ENCODE measurements around the gene SLC22A12. TPM values are rescaled to one million over a fixed set of nuclear protein-coding genes. Genes with fewer than 3 reads are reported as not detected.

SLC22A12 gene
- polyA plus RNA-seq, 1 experiment: not detected

DNA sequence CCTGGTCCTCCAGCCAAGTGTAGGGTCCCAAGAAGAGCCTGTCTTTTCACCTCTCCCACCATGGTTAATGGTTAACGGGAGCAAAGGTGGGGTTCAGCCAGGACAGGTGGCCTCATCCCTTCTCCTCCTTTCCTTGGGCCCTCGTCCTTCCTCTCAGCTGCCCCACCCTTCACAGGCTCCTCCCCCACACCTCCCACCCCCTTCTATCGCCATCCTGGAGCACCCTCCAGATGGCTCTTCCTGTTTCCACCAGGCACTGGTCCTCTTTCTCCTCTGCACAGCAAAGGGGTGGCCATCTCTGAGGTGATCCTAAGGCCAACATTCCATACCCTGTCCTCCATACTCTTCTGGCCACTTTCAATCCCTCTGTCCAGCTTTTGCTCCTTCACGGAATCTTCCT, 48.9 kb downstream of the SLC22A12 start:
- Histone ChIP-seq H3K27me3 (ENCODE audit: control insufficient read depth, insufficient read depth, low read length) (peaks cover 51% of the 10 kb centered on the region), H3K4me3 (ENCODE audit: low read depth, low read length) (no peak overlapping the region), H3K36me3 (ENCODE audit: control insufficient read depth, insufficient read depth, low read length) (no peaks in the 10 kb centered on the region)
- TF ChIP-seq, protein P1, sequence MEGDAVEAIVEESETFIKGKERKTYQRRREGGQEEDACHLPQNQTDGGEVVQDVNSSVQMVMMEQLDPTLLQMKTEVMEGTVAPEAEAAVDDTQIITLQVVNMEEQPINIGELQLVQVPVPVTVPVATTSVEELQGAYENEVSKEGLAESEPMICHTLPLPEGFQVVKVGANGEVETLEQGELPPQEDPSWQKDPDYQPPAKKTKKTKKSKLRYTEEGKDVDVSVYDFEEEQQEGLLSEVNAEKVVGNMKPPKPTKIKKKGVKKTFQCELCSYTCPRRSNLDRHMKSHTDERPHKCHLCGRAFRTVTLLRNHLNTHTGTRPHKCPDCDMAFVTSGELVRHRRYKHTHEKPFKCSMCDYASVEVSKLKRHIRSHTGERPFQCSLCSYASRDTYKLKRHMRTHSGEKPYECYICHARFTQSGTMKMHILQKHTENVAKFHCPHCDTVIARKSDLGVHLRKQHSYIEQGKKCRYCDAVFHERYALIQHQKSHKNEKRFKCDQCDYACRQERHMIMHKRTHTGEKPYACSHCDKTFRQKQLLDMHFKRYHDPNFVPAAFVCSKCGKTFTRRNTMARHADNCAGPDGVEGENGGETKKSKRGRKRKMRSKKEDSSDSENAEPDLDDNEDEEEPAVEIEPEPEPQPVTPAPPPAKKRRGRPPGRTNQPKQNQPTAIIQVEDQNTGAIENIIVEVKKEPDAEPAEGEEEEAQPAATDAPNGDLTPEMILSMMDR (IDR thresholded peaks at IDR 0.05; ENCODE audit: insufficient read depth, low read depth, low read length): no peak
- DNase-seq (ENCODE audit: low read depth): no peak
- ChIA-PET POLR2A (no interaction called here), CTCF (interaction anchor here (0.5 to 1.8 kb wide), 4 partner anchors 11 to 152 kb away, joined by 4 to 6 read pairs (median 4); no protein-coding TSS in a partner anchor)

DNA sequence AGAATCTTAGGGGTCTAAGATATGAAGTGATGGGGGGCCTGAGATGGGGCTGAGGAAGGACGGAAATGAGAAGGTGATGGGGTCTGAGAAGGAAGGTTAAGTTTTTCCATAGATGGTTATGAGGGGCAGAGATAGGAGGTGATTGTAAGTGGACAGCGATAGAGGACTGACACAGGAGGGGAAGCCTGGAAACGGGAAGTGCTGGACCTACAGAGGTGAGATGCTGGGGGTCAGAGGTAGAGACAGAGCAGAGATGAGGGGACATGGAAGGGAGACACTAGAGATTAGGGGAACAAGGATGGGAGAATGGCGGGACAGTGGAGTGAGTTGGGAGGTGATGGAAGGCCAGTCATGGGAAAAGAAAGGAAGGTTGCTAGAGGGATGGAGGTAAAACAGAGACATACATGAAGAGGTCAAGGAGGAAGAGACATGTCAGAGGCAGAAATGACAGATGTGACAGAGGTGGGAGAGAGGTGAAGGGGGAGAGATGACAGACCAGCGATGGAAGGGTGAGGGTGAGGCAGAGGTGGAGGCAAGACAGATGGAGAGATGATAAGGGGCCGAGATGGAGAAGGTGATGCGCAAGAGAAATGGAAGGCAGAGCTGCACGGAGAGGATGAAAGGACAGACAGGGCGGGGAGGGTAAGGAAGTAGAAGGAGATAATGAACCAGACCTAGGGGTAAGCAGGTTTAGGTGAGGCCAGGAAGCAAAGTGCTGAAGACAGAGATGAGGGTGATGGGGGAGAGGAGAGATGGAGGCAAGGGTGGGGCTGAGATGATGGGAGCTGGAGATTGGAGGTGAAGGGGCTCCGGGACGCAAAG, 50.8 kb downstream of the SLC22A12 start:
- TF ChIP-seq, protein P1 (IDR thresholded peaks at IDR 0.05; ENCODE audit: insufficient read depth, low read depth, low read length): no peak
- no peak overlapping the region for H3K4me3 ChIP-seq (ENCODE audit: low read depth, low read length)
- H3K36me3 ChIP-seq (ENCODE audit: control insufficient read depth, insufficient read depth, low read length): no peaks in the 10 kb centered on the region
- no peak for DNase-seq (ENCODE audit: low read depth)
- ChIA-PET POLR2A (no interaction called here), CTCF (interaction anchor here (1.1 to 1.4 kb wide), 2 partner anchors 9 to 47 kb away, joined by 3 to 5 read pairs; no protein-coding TSS in a partner anchor)
- H3K27me3 ChIP-seq (ENCODE audit: control insufficient read depth, insufficient read depth, low read length): peaks cover 61% of the 10 kb centered on the region

DNA sequence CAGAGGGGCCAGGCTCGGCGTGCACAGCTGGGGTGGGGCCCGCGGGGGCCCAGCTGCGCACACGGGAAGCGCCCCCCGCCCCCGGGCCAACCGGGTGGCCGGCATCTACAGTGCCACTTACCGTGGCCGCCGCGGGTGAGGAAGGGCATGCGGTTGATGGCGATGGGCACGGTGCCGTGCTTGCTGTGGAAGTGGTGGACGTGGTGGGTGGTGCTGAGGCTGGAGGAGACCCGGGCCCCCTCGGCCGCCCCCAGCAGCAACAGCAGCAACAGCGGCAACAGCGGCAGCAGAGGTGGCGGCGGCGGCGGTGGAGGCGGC, 51.4 kb downstream of the SLC22A12 start:
- TF ChIP-seq, protein P1 (IDR thresholded peaks at IDR 0.05; ENCODE audit: insufficient read depth, low read depth, low read length): no peak
- DNase-seq (ENCODE audit: low read depth): no peak
- ChIA-PET POLR2A (no interaction called here), CTCF (interaction anchor here (1.1 to 1.4 kb wide), 2 partner anchors 9 to 46 kb away, joined by 3 to 5 read pairs; no protein-coding TSS in a partner anchor)
- Histone ChIP-seq H3K27me3 (ENCODE audit: control insufficient read depth, insufficient read depth, low read length) (peaks cover 64% of the 10 kb centered on the region), H3K36me3 (ENCODE audit: control insufficient read depth, insufficient read depth, low read length) (no peaks in the 10 kb centered on the region), H3K4me3 (ENCODE audit: low read depth, low read length) (no peak overlapping the region)

DNA sequence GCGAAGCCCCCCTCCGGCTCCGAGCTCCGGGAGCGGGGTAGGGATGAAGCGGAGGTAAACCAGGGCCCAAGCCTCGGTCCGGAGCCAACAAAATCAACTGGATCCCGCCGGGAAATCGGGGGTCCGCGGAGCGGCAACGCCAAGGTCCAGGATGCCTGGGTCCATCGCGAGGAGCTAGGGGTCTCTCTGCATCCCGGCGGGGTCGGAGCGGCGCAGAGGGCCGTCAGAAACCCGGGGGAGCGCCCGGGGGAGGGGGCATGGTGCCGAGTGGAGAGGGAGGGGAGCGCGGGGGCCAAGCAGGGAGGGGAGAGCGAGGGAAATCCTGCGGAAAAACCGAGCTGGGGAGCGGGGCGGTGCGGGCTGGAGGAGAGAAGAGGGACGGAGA, 51.8 kb downstream of the SLC22A12 start:
- CTCF ChIA-PET: interaction anchor here (0.8 to 1.4 kb wide), 3 partner anchors 8 to 193 kb away, joined by 3 to 5 read pairs (median 3); no protein-coding TSS in a partner anchor
- Histone ChIP-seq H3K27me3 (ENCODE audit: control insufficient read depth, insufficient read depth, low read length) (peaks cover 64% of the 10 kb centered on the region), H3K36me3 (ENCODE audit: control insufficient read depth, insufficient read depth, low read length) (no peaks in the 10 kb centered on the region), H3K4me3 (ENCODE audit: low read depth, low read length) (no peak overlapping the region)
- TF ChIP-seq, protein P1 (IDR thresholded peaks at IDR 0.05; ENCODE audit: insufficient read depth, low read depth, low read length): no peak
- no peak for DNase-seq (ENCODE audit: low read depth)
- POLR2A ChIA-PET: no interaction called here

DNA sequence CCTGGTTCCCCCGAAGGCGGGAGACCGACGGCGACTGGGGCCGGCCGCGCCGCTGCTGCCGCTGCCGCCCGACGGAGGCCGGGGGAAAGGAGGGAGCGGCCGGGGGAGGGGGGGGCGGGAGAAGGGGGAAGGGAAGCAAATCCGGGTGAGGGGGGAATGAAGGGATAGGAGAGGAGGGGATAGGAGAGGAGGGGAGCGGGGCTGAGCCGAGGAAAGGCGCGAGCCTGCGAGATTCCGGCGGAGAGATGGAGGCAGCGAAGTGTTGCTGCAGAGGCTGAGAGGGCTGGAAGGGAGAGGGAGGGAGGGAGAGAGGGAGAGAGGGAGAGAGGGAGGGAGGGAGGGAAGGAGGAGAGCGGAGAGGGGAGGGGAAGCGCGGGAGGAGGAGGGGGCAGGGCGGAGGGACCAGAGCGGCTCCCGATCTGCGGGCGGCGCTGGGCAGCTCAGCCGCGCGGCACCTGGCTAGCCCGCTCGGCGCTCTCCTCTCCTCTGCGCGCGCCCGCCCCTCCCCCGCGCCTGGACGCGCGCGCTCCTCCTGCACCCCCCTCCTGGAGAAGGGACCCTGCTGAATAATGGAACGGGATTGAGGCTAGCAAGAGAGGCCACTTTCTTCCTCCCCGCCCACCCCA, 52.3 kb downstream of the SLC22A12 start:
- Histone ChIP-seq H3K36me3 (ENCODE audit: control insufficient read depth, insufficient read depth, low read length) (no peaks in the 10 kb centered on the region), H3K27me3 (ENCODE audit: control insufficient read depth, insufficient read depth, low read length) (peaks cover 59% of the 10 kb centered on the region), H3K4me3 (ENCODE audit: low read depth, low read length) (no peak overlapping the region)
- ChIA-PET POLR2A (no interaction called here), CTCF (interaction anchor here (0.8 to 1.4 kb wide), 4 partner anchors 8 to 194 kb away, joined by 3 to 5 read pairs (median 3); no protein-coding TSS in a partner anchor)
- no peak for DNase-seq (ENCODE audit: low read depth)
- TF ChIP-seq, protein P1 (IDR thresholded peaks at IDR 0.05; ENCODE audit: insufficient read depth, low read depth, low read length): no peak
